NCI-H146 treated with DMSO at 0.1 percent for 48 hours (cell line): Measurements from ENCODE around the gene ALX1.

Experiments
- DNase-seq: peaks from one replicate; lab custom pipeline; 2025; ENCODE audit not compliant: unreplicated experiment; lab: John Stamatoyannopoulos, UW

ALX1 gene

DNA sequence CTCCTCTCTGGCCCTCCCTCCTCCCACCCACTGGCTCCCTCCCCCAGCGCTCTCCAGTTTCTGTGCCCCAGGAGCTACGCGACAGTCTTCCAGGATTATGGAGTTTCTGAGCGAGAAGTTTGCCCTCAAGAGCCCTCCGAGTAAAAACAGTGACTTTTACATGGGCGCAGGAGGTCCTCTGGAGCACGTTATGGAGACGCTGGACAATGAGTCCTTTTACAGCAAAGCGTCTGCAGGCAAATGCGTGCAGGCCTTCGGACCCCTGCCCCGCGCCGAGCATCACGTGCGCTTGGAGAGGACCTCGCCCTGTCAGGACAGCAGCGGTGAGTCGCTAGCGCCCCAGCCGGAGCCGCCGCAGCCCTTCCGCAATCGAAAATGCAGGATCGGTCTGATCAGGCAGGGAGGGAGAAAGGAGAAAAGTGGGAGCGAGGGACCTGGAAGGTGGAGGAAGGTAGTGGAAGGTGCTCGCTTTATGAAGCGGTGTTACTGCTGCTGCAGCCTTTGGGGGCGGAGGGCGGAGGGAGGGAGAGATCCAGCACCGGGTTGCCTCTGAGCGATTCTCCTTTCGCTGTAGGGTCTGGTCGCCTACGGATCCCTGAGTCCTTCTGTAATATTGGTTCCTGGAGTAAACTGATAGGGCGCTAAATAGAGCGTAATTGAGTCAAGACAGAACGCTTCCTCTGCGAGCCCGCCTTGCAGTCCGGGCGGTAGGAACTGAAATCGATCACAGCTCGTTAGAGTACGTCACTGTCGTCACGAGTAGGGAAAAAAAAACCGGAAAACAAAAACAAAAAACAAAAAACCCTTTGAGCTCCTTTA, at the start of gene ALX1:
ALX1 (plus strand) TSS at position 56 of the 819 bp plus-strand sequence; CDS start at position 98, 42 bp downstream.
- DNase-seq, result no peak

DNA sequence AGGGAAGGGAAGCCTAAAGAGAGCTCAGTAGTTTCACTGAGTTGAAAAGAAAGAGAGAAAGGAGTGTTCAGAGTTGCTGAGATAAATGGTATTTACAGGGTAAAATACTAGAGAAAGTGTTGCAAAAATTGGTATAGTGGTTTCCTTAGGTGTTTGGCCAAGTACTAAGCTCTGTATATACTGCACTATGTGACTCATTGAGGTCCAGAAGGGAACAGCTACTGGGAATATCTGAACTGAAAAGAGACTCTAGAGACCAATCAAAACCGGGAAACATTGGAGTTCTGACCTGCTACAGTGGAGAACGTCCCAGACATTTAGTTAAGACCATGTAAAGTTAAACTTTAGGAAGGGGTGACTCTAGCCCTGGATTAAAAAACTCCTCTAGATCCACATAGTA, 42.7 kb upstream of the ALX1 start:
- no peak for DNase-seq

DNA sequence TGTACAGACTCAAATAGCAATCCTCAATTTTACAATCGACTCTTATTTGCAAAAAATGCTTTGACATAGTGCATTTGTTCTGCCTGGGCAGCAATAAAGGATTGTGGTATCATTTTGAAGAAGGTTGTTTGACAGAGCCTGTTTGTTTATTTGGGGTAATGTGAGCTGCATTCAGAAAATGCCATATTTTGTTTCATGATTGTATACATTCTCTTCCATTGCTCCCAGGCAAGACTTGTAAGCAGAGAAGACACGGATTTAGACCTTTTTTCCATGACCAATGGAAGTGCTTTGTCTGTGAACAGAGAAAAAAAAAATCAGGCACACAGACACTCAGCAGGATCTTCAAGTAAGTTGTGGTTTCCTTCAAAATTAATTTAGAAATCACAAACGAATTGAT, 35.5 kb upstream of the ALX1 start:
- DNase-seq, result no peak

DNA sequence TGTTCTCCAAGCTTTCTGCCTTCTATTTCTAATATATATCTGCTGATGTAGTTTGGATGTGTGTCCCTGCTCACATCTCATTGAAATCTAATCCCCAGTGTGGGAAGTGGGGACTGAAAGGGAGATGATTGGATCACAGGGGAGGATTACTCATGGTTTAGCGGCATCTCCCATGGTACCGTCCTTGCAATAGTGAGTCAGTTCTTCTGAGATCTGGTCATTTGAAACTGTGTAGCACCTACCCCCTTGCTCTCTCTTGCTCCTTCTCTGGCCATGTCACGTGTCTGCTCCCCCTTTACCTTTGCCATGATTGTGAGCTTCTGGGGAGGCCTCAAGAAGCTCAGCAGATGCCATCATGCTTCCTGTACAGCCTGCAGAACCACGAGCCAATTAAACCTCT, 26.2 kb upstream of the ALX1 start:
- DNase-seq, result no peak

DNA sequence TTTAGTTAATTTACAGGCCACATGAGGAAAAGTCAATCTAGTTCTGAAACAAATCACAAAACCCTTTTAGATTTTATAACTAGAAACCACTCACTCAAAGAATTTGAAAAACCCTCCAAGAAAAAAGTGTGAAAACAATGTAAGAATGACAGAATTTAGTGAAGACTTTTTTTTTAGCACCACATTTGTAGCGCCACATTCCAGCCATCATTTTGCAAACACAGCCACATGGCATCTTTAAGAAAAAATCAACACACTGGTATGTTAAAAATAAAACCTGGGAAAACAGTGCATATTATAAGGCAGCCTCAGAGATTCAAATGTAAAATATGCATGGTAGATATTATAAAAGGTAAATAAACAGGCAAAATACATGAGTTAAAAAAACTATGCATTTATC, 22.3 kb upstream of the ALX1 start:
- no peak for DNase-seq

DNA sequence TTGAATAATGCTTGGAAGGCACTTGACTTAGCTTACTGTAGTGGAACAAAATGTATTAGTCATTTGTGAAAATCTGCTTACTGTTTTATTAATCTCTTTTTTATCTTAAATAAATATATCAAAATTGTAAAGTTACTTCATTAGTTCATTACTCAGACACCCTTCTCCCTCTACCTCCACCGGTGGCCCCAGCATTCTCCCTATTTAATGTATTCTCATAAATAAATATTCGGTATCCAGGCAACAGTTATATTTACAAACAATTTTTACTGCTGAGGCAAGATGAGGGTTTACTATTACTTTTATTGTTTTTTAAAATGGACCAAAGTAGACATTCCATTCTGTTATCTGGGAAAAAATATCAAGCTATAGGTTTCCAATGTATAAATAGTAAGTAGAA, 19.6 kb upstream of the ALX1 start:
- no peak for DNase-seq

DNA sequence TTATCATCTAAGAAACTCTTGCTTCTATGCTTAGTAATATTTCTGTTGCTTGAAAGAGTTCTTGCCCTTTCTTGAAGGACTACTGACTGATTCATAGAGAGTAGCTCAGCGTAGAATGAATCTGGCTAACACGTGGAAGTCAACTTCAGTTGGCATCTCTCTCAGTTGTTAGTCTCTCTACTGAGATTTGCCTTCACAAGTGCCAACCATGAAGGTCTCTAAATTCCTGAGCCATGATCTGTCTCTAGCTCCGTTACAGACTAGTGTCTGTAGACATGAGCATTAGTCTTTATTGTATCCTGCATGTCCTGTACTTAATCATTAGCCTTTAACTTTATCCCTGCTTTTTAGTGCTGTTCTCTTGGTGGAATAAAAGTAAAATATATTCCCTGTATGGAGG, 19.1 kb upstream of the ALX1 start:
- no peak for DNase-seq

DNA sequence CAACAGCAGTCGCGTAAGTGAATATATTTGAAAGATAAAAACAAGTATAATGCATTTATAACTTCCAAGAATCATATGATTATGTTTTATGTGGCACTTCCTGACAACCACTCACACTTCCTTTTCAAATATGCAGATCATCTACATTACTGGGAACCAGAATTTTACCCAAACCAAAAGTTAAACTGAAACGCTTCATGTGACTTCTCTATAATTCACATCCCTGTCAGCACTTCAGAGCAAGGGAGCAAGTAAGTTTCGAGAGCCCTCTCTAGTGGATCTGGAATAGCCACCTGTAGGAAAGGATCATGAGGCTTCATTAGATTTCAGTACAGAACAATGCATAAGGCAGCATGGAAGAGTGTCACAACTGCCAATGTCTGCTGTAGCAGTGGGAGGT, 13.7 kb upstream of the ALX1 start:
- DNase-seq, result no peak

DNA sequence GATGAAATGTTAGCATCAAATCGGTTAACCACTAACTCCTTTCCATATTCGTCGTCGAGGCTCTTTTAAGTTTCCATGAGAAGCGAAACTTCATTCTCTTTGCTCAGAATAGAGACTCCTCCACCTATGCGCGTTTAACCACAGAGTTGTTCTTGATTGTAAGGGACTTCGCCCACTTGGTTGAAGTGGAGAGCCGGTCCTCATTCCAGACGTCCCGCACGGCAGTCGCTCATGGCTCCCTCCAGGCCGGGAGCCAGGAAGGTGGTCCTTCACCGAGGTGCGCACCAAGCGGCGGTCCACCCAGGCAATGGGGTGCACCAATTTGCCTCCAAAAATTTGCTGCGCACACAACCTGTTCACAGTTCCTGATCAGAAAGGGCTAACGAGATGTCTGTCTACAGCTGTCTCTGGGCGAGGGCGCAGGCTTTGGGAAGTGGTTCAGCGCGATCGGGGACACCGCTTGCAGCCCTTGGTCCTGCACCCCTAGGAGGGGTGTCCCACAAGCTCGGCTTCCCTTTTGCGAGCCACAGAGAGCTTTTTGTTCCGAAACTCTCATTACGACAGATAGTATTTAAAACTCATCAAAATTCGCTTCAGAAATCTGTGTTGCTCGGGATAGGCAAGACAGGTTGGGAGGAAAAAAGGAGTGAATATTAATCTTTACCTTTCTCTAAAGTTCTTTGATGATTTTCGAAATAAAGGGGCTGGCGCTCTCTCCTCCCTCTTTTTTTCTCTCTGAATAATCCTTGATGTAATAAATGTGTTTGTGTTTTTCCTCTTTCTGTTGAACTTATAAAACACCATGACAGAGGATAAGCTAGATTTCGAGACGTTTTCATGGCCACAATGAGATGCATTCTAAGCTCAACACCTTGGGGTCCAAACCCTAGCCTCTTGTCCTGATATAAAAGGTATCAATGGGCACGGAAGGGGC, 6.4 kb upstream of the ALX1 start:
- DNase-seq, result no peak

DNA sequence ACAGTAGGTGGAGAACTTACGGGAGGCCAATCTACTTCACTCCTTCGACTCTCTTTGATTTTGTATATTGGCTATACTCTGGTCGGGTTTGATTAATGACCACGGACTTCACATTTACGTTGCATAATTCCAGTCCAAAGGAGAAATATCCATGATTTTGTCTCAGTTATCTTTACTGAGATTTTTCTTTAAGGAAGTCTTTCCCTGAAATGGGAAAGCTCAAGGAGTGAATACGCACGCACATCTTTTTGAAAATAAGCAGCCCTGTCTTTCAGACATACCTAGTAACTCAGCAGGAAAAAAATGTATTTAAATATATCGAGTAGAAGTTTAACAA, 5.7 kb upstream of the ALX1 start:
- no peak for DNase-seq

DNA sequence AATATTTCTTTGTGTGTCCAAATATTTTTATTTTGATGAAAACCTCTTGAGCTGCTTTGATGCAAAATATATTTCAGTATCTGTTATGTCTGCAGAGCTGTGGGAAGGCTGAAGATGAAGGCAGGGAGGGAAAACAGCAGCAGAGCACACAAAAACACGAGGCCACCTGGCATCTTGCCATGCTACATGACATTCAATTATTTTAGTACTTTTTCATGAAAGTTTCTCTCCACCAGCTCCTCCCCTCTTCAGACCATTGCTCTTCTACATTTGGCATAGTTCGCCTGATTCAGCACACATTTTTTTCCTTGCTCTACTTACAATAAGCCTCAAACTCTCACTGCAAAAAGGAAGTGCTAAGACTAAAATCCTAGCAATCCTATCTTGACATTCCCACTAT, 4.6 kb upstream of the ALX1 start:
- no peak for DNase-seq

DNA sequence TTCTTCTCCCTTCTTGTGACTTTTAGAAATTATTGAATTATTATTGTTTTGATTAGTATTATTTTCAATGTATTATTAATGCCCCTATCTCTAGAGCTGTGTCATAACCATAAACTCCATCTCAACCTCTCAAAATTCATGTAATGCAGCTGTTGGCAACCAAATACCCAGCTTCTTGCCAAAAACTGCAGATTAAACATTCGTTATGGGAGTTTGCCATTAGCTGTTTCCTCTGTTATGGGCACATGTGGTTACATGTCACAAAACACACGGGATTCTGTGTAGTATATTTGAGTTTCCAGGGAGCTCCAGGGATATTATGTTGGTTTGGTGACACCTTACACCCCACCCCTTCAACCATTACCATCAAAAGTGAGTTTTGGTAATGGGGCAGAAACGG, 2.8 kb upstream of the ALX1 start:
- DNase-seq, result no peak

DNA sequence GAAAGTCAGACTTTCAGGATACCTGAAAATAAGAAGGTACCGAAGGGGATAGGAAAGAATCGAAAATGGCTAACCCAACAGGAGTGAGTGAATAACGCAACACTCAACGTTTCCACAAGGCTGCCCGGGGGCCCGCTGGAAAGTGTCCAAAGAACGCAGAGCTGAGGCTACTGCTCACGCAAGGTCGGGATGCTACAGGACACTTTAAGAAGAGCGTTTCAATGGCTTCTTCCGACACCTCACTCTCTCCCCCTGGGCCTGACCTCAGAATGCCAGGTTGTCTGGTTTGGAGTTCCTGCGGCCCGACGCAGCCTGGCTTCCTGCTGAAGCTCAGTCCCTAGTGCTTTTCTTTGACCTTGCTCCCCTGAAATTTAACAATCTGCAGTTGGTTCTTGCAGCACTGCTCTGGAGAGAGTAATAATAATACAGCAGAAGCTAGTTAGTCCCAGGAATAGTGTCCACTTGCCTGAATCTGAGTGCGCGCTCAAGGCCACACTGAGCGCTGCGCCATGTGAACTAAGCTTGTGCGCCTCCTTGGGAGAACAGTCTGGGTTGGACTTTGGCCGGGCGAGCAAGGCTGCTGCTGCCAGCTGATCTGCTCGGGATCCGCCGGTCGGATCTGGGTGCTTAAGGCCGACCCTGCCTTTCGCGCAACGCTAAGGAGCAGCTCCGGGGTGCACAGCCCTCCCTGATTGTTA, 2.0 kb upstream of the ALX1 start:
- no peak for DNase-seq

DNA sequence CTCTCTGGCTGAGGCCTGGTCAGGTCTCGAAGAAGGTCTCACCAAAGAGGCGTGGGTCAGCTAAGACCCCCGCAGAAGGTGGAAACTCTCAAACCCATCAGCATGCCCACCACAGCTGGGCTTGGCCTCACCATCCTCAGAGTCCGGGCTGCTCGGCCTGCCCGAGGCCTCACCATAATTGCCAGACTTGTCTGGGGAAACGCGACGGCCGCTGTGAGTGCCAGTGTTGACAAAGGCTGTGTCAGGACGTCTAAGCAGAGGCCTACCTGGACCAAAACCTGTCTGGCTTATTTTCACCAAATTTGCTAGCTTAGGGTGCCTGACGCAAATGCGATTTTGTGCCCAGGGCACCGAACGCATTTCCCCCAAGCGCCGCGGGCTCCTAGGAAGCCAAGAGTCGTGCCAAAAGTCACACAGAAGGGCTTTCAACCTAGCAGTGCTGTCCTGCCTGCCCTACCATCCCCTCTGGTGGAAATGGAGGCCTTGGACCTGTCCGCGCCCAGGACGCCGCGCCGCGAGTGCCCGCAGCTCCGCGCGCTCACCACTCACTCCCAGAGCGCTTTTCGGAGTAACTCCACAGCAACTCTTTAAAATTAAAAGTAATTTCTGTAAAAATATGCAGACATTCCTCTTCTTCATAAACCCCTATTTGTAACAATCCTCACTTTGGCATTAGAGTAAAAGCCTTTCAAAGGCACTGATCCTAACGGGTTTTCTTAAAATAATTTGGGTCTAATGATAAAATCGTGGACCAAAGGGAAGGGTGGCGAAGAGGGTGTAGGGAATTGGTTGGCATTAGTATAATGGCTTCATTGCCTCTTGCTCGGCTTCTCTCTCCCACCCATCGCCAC, 1.2 kb upstream of the ALX1 start:
- DNase-seq, result no peak

DNA sequence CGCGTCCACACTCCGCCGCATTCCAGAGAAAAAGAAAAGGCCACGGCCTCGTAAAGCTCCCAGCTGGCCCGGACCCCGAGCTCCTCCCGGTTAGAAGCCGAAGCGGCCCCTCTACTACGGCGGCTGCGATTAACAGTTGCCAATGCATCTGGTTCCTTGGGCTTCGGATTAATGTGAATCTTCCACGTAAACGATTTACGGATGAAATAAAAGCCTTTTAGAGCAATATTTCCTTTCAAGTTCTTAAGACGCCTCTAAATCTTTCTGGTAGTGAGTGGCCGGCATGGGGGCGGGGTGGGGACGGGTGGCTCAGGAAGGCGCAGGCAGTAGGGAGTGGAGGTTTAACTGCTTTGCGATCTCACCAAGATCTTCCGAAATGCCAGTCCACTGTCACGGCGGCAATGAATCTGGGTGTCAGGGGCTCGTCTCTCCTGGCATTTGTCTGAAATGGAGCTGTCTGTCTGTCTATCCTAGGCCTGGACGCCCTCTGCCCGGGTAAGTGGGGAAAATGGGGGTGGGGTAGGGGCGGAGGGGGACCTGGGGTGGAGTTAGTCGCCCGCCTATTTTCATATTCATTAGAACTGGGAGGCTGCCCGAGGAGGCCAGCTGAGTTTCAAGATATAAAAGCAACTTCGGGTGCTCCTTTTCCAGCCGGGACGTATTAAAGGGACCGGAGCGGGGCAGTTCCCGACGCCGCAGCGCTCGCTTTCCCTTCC, 413 bp upstream of the ALX1 start:
- DNase-seq, result no peak

DNA sequence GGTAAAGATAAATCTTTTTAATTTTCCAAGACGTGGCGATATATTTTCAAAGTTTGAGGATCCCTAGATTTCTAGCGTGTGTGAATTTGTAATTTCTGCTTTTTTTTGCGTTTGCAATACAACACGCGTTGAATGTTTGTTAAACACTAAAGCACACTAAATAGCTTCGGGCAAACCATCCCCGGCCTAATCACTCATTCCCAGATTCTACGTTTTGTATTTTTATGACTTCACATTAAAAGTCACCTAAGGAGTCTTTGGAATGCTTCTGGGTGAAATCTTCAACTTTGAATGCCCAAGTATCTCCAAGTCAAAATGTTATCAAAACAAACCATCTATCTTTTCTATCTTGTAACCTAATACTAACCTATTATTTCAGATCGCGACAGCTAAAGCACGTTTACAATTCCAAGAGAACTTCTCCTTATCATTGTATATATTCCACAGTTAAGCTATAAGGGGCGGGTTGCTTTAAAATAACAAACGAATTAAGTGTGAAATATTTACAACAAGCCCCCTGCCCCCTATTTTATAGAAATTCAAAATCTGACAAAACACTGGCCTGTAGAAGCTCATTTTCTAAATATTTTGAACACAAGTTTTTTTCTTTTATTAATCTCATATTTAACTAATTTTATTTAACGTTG, 1.1 kb downstream of the ALX1 start:
- no peak for DNase-seq

DNA sequence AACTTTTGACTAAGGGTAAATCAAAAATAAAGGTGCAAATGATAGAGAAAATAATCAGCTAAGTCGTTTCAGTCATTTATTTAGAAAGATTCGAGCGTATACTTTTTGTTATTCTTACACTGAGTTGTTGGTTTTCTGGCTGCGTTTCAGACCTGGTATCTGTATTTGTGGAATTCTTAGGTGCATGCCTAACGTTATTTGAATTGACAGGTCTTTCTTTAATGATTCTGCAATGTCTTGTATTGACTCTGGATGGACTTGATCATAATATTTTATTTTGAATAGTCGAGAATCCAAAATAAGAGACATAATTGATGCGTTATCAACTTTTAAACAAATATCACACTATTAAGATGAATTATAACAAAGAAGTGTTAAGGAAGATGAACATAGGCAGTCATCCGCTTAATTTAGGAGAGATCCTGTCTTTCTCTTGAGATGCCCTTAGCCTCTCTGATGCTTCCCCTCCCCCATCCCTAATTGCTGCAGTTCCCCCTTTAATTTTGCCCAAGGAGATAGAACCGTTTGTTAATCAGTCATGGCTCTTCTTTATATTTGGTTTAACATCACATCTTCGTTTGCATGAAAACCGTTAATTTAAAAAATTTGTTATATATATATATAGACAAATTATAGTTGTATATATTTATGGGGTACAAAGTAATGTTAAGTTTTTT, 1.8 kb downstream of the ALX1 start:
- no peak for DNase-seq

DNA sequence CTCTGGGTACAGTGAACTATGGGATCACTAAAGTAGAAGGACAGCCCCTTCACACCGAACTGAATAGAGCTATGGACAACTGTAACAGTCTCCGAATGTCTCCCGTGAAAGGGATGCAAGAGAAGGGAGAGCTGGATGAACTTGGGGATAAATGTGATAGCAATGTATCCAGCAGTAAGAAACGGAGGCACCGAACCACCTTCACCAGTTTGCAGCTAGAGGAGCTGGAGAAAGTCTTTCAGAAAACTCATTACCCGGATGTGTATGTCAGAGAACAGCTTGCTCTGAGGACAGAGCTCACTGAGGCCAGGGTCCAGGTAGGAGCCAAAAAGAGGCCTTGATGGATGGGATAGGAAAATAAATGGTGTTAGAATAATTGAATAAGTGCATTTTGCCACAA, 3.5 kb downstream of the ALX1 start:
- DNase-seq, result no peak

DNA sequence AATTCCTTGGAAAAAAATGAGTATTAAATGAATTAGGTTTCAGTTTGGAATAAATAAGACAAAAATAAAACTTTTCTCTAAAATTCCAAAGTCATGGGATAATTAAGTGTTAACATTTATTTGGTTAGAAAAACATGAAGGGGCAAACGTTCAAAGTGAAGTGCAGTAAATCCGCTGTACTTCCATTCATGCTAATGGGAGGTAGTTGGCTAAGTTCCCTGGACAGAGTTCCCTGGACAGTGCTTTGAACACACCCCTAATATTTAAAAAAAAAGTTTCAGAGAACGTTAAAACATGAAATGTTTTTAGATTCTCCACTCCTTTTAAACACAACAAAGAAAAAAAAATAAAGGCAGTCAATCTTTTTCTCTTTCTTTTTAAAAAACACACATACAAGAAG, 16.3 kb downstream of the ALX1 start:
- no peak for DNase-seq
